IMR-90 (cell line): ENCODE results near the gene DDX50. TPM values are rescaled to one million over a fixed set of nuclear protein-coding genes. Genes with fewer than 3 reads are reported as not detected.

Source experiments
- ATAC-seq: fragments of 200-7000 bp; cut with Tn5 transposase; 2 replicates; pipeline ENCODE4 v1.9.1; 2020; ENCODE audit warnings: low read depth, mild to moderate bottlenecking, moderate library complexity
- BruUV-seq: library from RNA; stranded (reverse); fragments of 400-500 nt; replicated peaks from 2 replicates; lab custom pipeline; 2021; lab: Mats Ljungman, UMichigan
- CTCF ChIA-PET: fragments of 300-600 bp; formaldehyde crosslinking; extraction: SDS; loops from one replicate; lab custom pipeline; 2021; ENCODE audit warnings: antibody characterized with exemption; lab: Yijun Ruan, JAX
- POLR2A ChIA-PET: fragments of 300-600 bp; sonication (Branson Sonifier 250); formaldehyde crosslinking; loops from one replicate; lab custom pipeline; 2022; ENCODE audit warnings: antibody characterized with exemption; ENCODE audit not compliant: unreplicated experiment; lab: Charles Lee
- DNase-seq: peaks from one replicate; pipeline ENCODE4 v3.0.0; 2013
- H2AFZ ChIP-seq: replicated peaks from 2 replicates; pipeline ENCODE3; 2013; ENCODE audit warnings: low read length, mild to moderate bottlenecking; ENCODE audit not compliant: poor library complexity
- H2AK5ac ChIP-seq: 2 replicates; pipeline ENCODE4 v1.6.1; 2013; ENCODE audit warnings: low read depth, low read length, inconsistent platforms
- H2AK9ac ChIP-seq: replicated peaks from 2 replicates; pipeline ENCODE3; 2013; ENCODE audit warnings: mild to moderate bottlenecking, low read depth, low read length, moderate library complexity; ENCODE audit not compliant: poor library complexity
- H2BK120ac ChIP-seq: 2 replicates; pipeline ENCODE4 v1.6.1; 2013; ENCODE audit warnings: low read depth, low read length, inconsistent platforms
- H2BK15ac ChIP-seq: 3 replicates; pipeline ENCODE4 v1.6.1; 2013; ENCODE audit warnings: low read depth, low read length, inconsistent platforms
- H2BK20ac ChIP-seq: 2 replicates; pipeline ENCODE4 v1.6.1; 2013; ENCODE audit warnings: low read depth, mild to moderate bottlenecking, inconsistent platforms, low read length, moderate library complexity
- H2BK5ac ChIP-seq: 2 replicates; pipeline ENCODE4 v1.6.1; 2013; ENCODE audit warnings: mild to moderate bottlenecking, low read depth, low read length, inconsistent platforms; ENCODE audit not compliant: poor library complexity, severe bottlenecking
- H3K14ac ChIP-seq: replicated peaks from 2 replicates; pipeline ENCODE4 v1.6.1; 2013; ENCODE audit warnings: low read depth, low read length, inconsistent platforms
- H3K18ac ChIP-seq: 2 replicates; pipeline ENCODE4 v1.6.1; 2013; ENCODE audit warnings: low read depth, low read length, control low read depth
- H3K23ac ChIP-seq: 2 replicates; pipeline ENCODE4 v1.6.1; 2013; ENCODE audit warnings: low read depth, low read length, inconsistent platforms
- H3K27ac ChIP-seq: 2 replicates; pipeline ENCODE4 v1.5.1; 2013; ENCODE audit warnings: mild to moderate bottlenecking, control low read depth, low read length; ENCODE audit not compliant: insufficient read depth
- H3K27me3 ChIP-seq: 2 replicates; pipeline ENCODE4 v1.6.1; 2013; ENCODE audit warnings: low read length; ENCODE audit not compliant: control insufficient read depth, insufficient read depth
- H3K36me3 ChIP-seq: 2 replicates; pipeline ENCODE4 v1.6.1; 2013; ENCODE audit warnings: low read length, mixed read lengths; ENCODE audit not compliant: control insufficient read depth, insufficient read depth
- H3K4ac ChIP-seq: 2 replicates; pipeline ENCODE4 v1.6.1; 2013; ENCODE audit warnings: low read depth, low read length, inconsistent platforms
- H3K4me1 ChIP-seq: 2 replicates; pipeline ENCODE4 v1.6.1; 2013; ENCODE audit warnings: low read length, mixed read lengths; ENCODE audit not compliant: control insufficient read depth, insufficient read depth
- H3K4me2 ChIP-seq: 2 replicates; pipeline ENCODE4 v1.6.1; 2013; ENCODE audit warnings: low read depth, mild to moderate bottlenecking, control low read depth, low read length, moderate library complexity
- H3K4me3 ChIP-seq: 2 replicates; pipeline ENCODE4 v1.5.1; 2013; ENCODE audit warnings: low read depth, mild to moderate bottlenecking, control low read depth, low read length, moderate library complexity; ENCODE audit not compliant: insufficient read depth
- H3K56ac ChIP-seq: 2 replicates; pipeline ENCODE4 v1.6.1; 2013; ENCODE audit warnings: low read length, inconsistent platforms; ENCODE audit not compliant: insufficient read depth; ENCODE audit errors: extremely low read depth
- H3K79me1 ChIP-seq, 2 experiments: 2 replicates each; pipeline ENCODE4 v1.6.1; 2013; ENCODE audit warnings: low read length in 2 of 2, inconsistent platforms in 1 of 2, low read depth in 1 of 2
- H3K9ac ChIP-seq: 2 replicates; pipeline ENCODE4 v1.6.1; 2013; ENCODE audit warnings: low read depth, low read length, control low read depth
- H3K9me1 ChIP-seq: 2 replicates; pipeline ENCODE4 v1.6.1; 2013; ENCODE audit warnings: low read length, inconsistent platforms; ENCODE audit not compliant: insufficient read depth
- H3K9me3 ChIP-seq: 2 replicates; pipeline ENCODE4 v1.6.1; 2013; ENCODE audit warnings: low read length; ENCODE audit not compliant: control insufficient read depth, insufficient read depth
- H4K20me1 ChIP-seq: 2 replicates; pipeline ENCODE4 v1.6.1; 2013; ENCODE audit warnings: low read length, inconsistent platforms; ENCODE audit not compliant: insufficient read depth
- H4K5ac ChIP-seq: 2 replicates; pipeline ENCODE4 v1.6.1; 2013; ENCODE audit warnings: mild to moderate bottlenecking, low read depth, low read length, control low read depth
- H4K8ac ChIP-seq, 2 experiments: 2 replicates each; pipeline ENCODE4 v1.6.1; 2013; ENCODE audit warnings: low read depth in 2 of 2, low read length in 2 of 2, control low read depth in 1 of 2, inconsistent platforms in 1 of 2
- H4K91ac ChIP-seq: 2 replicates; pipeline ENCODE4 v1.6.1; 2013; ENCODE audit warnings: low read depth, low read length, inconsistent platforms; ENCODE audit not compliant: insufficient read depth
- BHLHE40 ChIP-seq: fragments of 150-350 bp; IDR thresholded peaks from 2 replicates; pipeline ENCODE4 v1.6.1; 2016; ENCODE audit warnings: mild to moderate bottlenecking, low read depth, low read length
- CEBPB ChIP-seq: IDR thresholded peaks from 2 replicates; pipeline ENCODE4 v1.6.1; 2012; ENCODE audit warnings: low read depth, low read length, improper control_type of control experiment
- CHD1 ChIP-seq: IDR thresholded peaks from 2 replicates; pipeline ENCODE4 v1.6.1; 2012; ENCODE audit warnings: low read depth, low read length, improper control_type of control experiment
- CTCF ChIP-seq: conservative IDR thresholded peaks from 2 replicates; pipeline ENCODE4 v1.5.1; 2012; ENCODE audit warnings: mild to moderate bottlenecking, low read depth, low read length, improper control_type of control experiment
- ELK1 ChIP-seq: fragments of 150-350 bp; IDR thresholded peaks from 2 replicates; pipeline ENCODE4 v1.6.1; 2016; ENCODE audit warnings: low read depth, mild to moderate bottlenecking, low read length, moderate library complexity, borderline replicate concordance
- FOS ChIP-seq: fragments of 150-350 bp; IDR thresholded peaks from 2 replicates; pipeline ENCODE4 v1.6.1; 2016; ENCODE audit warnings: low read depth, low read length
- MAFK ChIP-seq: IDR thresholded peaks from 2 replicates; pipeline ENCODE4 v1.6.1; 2012; ENCODE audit warnings: low read depth, low read length, improper control_type of control experiment
- MAZ ChIP-seq: IDR thresholded peaks from 2 replicates; pipeline ENCODE4 v1.6.1; 2012; ENCODE audit warnings: low read depth, mild to moderate bottlenecking, low read length, improper control_type of control experiment, moderate library complexity, borderline replicate concordance
- MXI1 ChIP-seq: IDR thresholded peaks from 2 replicates; pipeline ENCODE4 v1.6.1; 2012; ENCODE audit warnings: low read depth, mild to moderate bottlenecking, low read length, moderate library complexity, borderline replicate concordance
- NFE2L2 ChIP-seq: fragments of 150-350 bp; IDR thresholded peaks from 2 replicates; pipeline ENCODE4 v1.6.1; 2016; ENCODE audit warnings: low read depth, mild to moderate bottlenecking, low read length
- POLR2A ChIP-seq: IDR thresholded peaks from 2 replicates; pipeline ENCODE4 v1.6.1; 2012; ENCODE audit warnings: mild to moderate bottlenecking, low read depth, low read length
- RAD21 ChIP-seq: IDR thresholded peaks from 2 replicates; pipeline ENCODE4 v1.6.1; 2012; ENCODE audit warnings: low read length, improper control_type of control experiment
- RCOR1 ChIP-seq: IDR thresholded peaks from 2 replicates; pipeline ENCODE4 v1.6.1; 2012; ENCODE audit warnings: mild to moderate bottlenecking, low read length, improper control_type of control experiment; ENCODE audit not compliant: insufficient replicate concordance
- RFX5 ChIP-seq: IDR thresholded peaks from 2 replicates; pipeline ENCODE4 v1.8.0; 2012; ENCODE audit warnings: low read depth, mild to moderate bottlenecking, low read length, moderate library complexity
- SMC3 ChIP-seq: fragments of 150-350 bp; IDR thresholded peaks from 2 replicates; pipeline ENCODE4 v1.6.1; 2016; ENCODE audit warnings: low read depth, mild to moderate bottlenecking, antibody characterized with exemption, low read length, moderate library complexity
- USF2 ChIP-seq: fragments of 150-350 bp; IDR thresholded peaks from 2 replicates; pipeline ENCODE4 v1.6.1; 2017; ENCODE audit warnings: mild to moderate bottlenecking, antibody characterized with exemption, low read length, low read depth
- WGBS, 2 experiments: methylation state at CpG; one replicate each; pipeline versions ENCODE4 v1.1.5 to v1.1.7; 2013; ENCODE audit warnings: missing lambda C conversion rate in 2 of 2; ENCODE audit not compliant: insufficient read length in 1 of 2; ENCODE audit errors: extremely low coverage in 2 of 2; 5-methylcytosine and 5-hydroxymethylcytosine counted together
- dilution Hi-C: fragments of 300-500 bp; cut with HindIII; formaldehyde crosslinking; loops from one replicate; pipeline ENCODE4 v1.14.3; 2018; ENCODE audit warnings: low sequenced_read_pairs; ENCODE audit not compliant: unreplicated experiment
- in situ Hi-C: fragments of 300-500 bp; cut with MboI; formaldehyde crosslinking; loops from 3 replicates; pipeline ENCODE4 v1.14.3; 2019; ENCODE audit warnings: low sequenced_read_pairs, inconsistent platforms, mixed read lengths
- intact Hi-C: fragments of 100-400 bp; cut with micrococcal nuclease; formaldehyde crosslinking; loops from 2 replicates; pipeline ENCODE4 v1.10.0; 2022
- polyA plus RNA-seq, 3 experiments: library from polyadenylated mRNA; depleted of rRNA; stranded (reverse); fragments of >200 nt; gene quantifications; 2 replicates each; pipeline ENCODE4 v1.2.3, GENCODE V29; 2012; ENCODE audit warnings: low replicate concordance in 1 of 3
- total RNA-seq: library from RNA; depleted of rRNA; stranded (reverse); fragments of >200 nt; gene quantifications from 2 replicates; pipeline ENCODE4 v1.2.3, GENCODE V29; 2012

DDX50 gene
- total and polyA plus RNA-seq, 2 of the 4 experiments (the other 2 are of a cell fraction), result 31.1 to 55.7 TPM

- ChIA-PET CTCF (no interaction called here), POLR2A (no interaction called here)
- BruUV-seq, result no TSS peak
- Histone ChIP-seq H3K14ac (no peak overlapping the region), H2BK5ac (no peak overlapping the region), H4K8ac (no peak overlapping the region), H3K9me1 (no peaks in the 10 kb centered on the region), H4K5ac (no peak overlapping the region), H3K9me3 (no peaks in the 10 kb centered on the region), H3K56ac (no peak overlapping the region), H2AK9ac (no peak overlapping the region), H2BK20ac (no peak overlapping the region), H3K4ac (no peak overlapping the region), H3K27me3 (peaks cover 15% of the 10 kb centered on the region), H2AFZ (no peak overlapping the region), H2BK120ac (no peak overlapping the region), H3K18ac (no peak overlapping the region), H3K27ac (no peak overlapping the region), H2BK15ac (no peak overlapping the region), H3K79me1 (no peaks in the 10 kb centered on the region), H3K4me3 (no peak overlapping the region), H3K4me1 (peaks cover 1% of the 10 kb centered on the region; the same call in 1 of the 2 replicates), H4K91ac (no peak overlapping the region), H3K23ac (no peak overlapping the region), H3K4me2 (no peak overlapping the region), H4K20me1 (no peaks in the 10 kb centered on the region), H3K36me3 (no peaks in the 10 kb centered on the region), H3K9ac (no peak overlapping the region), H2AK5ac (no peak overlapping the region)
- DNase-seq (no peak), ATAC-seq (no peak)
- dilution Hi-C loops (no loop called here), in situ Hi-C loops (no loop called here), intact Hi-C loops (loop anchor here (5.0 kb wide), 1 partner anchor 77 kb away; no protein-coding TSS in a partner anchor)
- no peak for TF ChIP-seq CHD1
- TF ChIP-seq FOS, result no peak
- TF ChIP-seq RFX5, result no peak
- TF ChIP-seq MXI1, result no peak
- TF ChIP-seq CEBPB, result no peak
- TF ChIP-seq MAFK, result no peak
- no peak for TF ChIP-seq POLR2A
- no peak for TF ChIP-seq NFE2L2
- no peak for TF ChIP-seq CTCF
- no peak for TF ChIP-seq RCOR1
- no peak for TF ChIP-seq BHLHE40
- no peak for TF ChIP-seq USF2
- no peak for TF ChIP-seq ELK1
- TF ChIP-seq MAZ, result no peak
- TF ChIP-seq RAD21, result no peak
- TF ChIP-seq SMC3, result no peak
- no CpG with 5 or more reads among the region's 2 CpGs for WGBS, 2 experiments
Measured at GRCh38 chr10:68879628-68880027, 21.5 kb upstream of the DDX50 start.
